ENCODE data around the gene RPRD1A. TPM values are rescaled to one million over a fixed set of nuclear protein-coding genes. Genes with fewer than 3 reads are reported as not detected.

RPRD1A gene
- total and polyA plus RNA-seq, 2 of the 4 experiments (the other 2 are of a cell fraction) = 23.3 to 27.2 TPM

DNA sequence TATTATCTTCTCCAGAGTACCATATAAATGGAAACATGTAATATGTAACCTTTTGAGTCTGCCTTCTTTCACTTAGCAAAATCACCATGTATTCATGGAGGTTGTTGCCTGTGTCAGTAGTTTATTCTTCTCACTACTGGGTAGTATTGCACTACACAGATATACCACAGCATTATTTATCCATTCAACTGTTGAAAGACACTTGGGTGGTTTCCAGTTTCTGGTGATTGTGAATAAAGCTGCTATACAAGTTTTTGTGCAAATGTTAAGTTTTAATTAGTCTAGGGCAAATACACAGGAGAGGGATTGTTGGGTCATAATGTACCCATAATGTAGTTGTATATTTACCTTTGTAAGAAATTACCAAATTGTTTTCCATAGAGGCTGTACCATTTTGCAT is 29.6 kb upstream of the RPRD1A start:
- POLR2A ChIA-PET (ENCODE audit: unreplicated experiment) = no interaction called here
- no peak overlapping the region for H3K4me3 ChIP-seq (ENCODE audit: insufficient read depth, low read depth, low read length)
- H4K5ac ChIP-seq (ENCODE audit: low read depth, low read length) = no peak overlapping the region
- DNase-seq (no peak), ATAC-seq (ENCODE audit: low read depth) (no peak)
- H3K4me1 ChIP-seq (ENCODE audit: control insufficient read depth, insufficient read depth, low read length) = no peaks in the 10 kb centered on the region
- H3K27me3 ChIP-seq (ENCODE audit: control insufficient read depth, insufficient read depth, low read length) = peaks cover 2% of the 10 kb centered on the region
- no peak overlapping the region for H2BK15ac ChIP-seq (ENCODE audit: low read depth, low read length)
- no peak for TF ChIP-seq POLR2A (IDR thresholded peaks at IDR 0.05; ENCODE audit: low read depth, low read length)
- TF ChIP-seq USF2 (IDR thresholded peaks at IDR 0.05; ENCODE audit: low read depth, low read length) = no peak
- TF ChIP-seq MAZ (IDR thresholded peaks at IDR 0.05; ENCODE audit: borderline replicate concordance, low read depth, low read length) = no peak
- TF ChIP-seq MXI1 (IDR thresholded peaks at IDR 0.05; ENCODE audit: borderline replicate concordance, low read depth, low read length) = no peak
- no peak for TF ChIP-seq CHD1 (IDR thresholded peaks at IDR 0.05; ENCODE audit: low read depth, low read length)
- TF ChIP-seq RFX5 (IDR thresholded peaks at IDR 0.05; ENCODE audit: low read depth, low read length) = no peak
- TF ChIP-seq BHLHE40 (IDR thresholded peaks at IDR 0.05; ENCODE audit: low read depth, low read length) = no peak
- no peak for TF ChIP-seq RAD21 (IDR thresholded peaks at IDR 0.05; ENCODE audit: low read length)
- no peak for TF ChIP-seq RCOR1 (IDR thresholded peaks at IDR 0.05; ENCODE audit: insufficient replicate concordance, low read length)
- TF ChIP-seq, protein P1, sequence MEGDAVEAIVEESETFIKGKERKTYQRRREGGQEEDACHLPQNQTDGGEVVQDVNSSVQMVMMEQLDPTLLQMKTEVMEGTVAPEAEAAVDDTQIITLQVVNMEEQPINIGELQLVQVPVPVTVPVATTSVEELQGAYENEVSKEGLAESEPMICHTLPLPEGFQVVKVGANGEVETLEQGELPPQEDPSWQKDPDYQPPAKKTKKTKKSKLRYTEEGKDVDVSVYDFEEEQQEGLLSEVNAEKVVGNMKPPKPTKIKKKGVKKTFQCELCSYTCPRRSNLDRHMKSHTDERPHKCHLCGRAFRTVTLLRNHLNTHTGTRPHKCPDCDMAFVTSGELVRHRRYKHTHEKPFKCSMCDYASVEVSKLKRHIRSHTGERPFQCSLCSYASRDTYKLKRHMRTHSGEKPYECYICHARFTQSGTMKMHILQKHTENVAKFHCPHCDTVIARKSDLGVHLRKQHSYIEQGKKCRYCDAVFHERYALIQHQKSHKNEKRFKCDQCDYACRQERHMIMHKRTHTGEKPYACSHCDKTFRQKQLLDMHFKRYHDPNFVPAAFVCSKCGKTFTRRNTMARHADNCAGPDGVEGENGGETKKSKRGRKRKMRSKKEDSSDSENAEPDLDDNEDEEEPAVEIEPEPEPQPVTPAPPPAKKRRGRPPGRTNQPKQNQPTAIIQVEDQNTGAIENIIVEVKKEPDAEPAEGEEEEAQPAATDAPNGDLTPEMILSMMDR (conservative IDR thresholded peaks at IDR 0.05; ENCODE audit: low read depth, low read length) = no peak
- no peak for TF ChIP-seq FOS (IDR thresholded peaks at IDR 0.05; ENCODE audit: low read depth, low read length)
- no peak for TF ChIP-seq CEBPB (IDR thresholded peaks at IDR 0.05; ENCODE audit: low read depth, low read length)
- dilution Hi-C loops (cut with HindIII; ENCODE audit: low sequenced_read_pairs, unreplicated experiment) (no loop called here), in situ Hi-C loops (cut with MboI; ENCODE audit: low sequenced_read_pairs) (loop anchor here (5.0 kb wide), 1 partner anchor 185 kb away; no protein-coding TSS in a partner anchor), intact Hi-C loops (cut with micrococcal nuclease) (loop anchor here (1.0 to 10.0 kb wide), 7 partner anchors 80 to 710 kb away; no protein-coding TSS in a partner anchor)
- no peak overlapping the region for H2BK20ac ChIP-seq (ENCODE audit: low read depth, low read length)
- H3K9ac ChIP-seq (ENCODE audit: low read depth, low read length) = no peak overlapping the region
- CTCF ChIA-PET = no interaction called here
- no peak overlapping the region for H3K27ac ChIP-seq (ENCODE audit: insufficient read depth, low read length)
- H2BK120ac ChIP-seq (ENCODE audit: low read depth, low read length) = no peak overlapping the region
- no peak overlapping the region for H2AK9ac ChIP-seq (replicated peaks; ENCODE audit: low read depth, low read length, poor library complexity)
- H2BK5ac ChIP-seq (ENCODE audit: low read depth, low read length, poor library complexity, severe bottlenecking) = no peak overlapping the region
- H3K56ac ChIP-seq (ENCODE audit: extremely low read depth, insufficient read depth, low read length) = no peak overlapping the region
- H3K36me3 ChIP-seq (ENCODE audit: control insufficient read depth, insufficient read depth, low read length) = no peaks in the 10 kb centered on the region
- no TSS peak for BruUV-seq (replicated peaks)
- no peak overlapping the region for H2AK5ac ChIP-seq (ENCODE audit: low read depth, low read length)
- no peak overlapping the region for H3K14ac ChIP-seq (replicated peaks; ENCODE audit: low read depth, low read length)
- H3K9me1 ChIP-seq (ENCODE audit: insufficient read depth, low read length) = no peaks in the 10 kb centered on the region
- no peak overlapping the region for H4K91ac ChIP-seq (ENCODE audit: insufficient read depth, low read depth, low read length)
- H3K79me1 ChIP-seq (ENCODE audit: low read depth in 1 of 2, low read length in 2 of 2) = no peaks in the 10 kb centered on the region
- no peak overlapping the region for H3K23ac ChIP-seq (ENCODE audit: low read depth, low read length)
- H3K18ac ChIP-seq (ENCODE audit: low read depth, low read length) = no peak overlapping the region
- peaks cover 2% of the 10 kb centered on the region; the same call in 1 of the 2 replicates for H3K9me3 ChIP-seq (ENCODE audit: control insufficient read depth, insufficient read depth, low read length)
- no peak overlapping the region for H3K4me2 ChIP-seq (ENCODE audit: low read depth, low read length)
- no peak overlapping the region for H2AFZ ChIP-seq (replicated peaks; ENCODE audit: low read length, poor library complexity)
- no peaks in the 10 kb centered on the region for H4K20me1 ChIP-seq (ENCODE audit: insufficient read depth, low read length)
- H4K8ac ChIP-seq (ENCODE audit: low read depth in 2 of 2, low read length in 2 of 2) = no peak overlapping the region
- H3K4ac ChIP-seq (ENCODE audit: low read depth, low read length) = no peak overlapping the region

All from IMR-90 (cell line).